Stimulated activated naive CD8-positive, alpha-beta T cell treated with anti-CD3 and anti-CD28 coated beads, Interleukin-15, amount 100 ng/mL, for 72 hours (primary cell): ENCODE data around the gene ATP6AP2.

Experiments used
- ATAC-seq: fragments of 150-1000 bp; cut with Tn5 transposase; 2 replicates; pipeline ENCODE4 v1.10.0; 2021; ENCODE audit warnings: mild to moderate bottlenecking, moderate library complexity
- DNase-seq, 2 donors: peaks; one replicate each; pipeline ENCODE4 v3.0.0; 2021 to 2022
- H3K27ac Mint-ChIP-seq, 2 donors: one replicate each; pipeline ENCODE4 v1.8.0; 2022; ENCODE audit warnings: mild to moderate bottlenecking in 2 of 2, mixed read lengths in 2 of 2, moderate library complexity in 2 of 2
- H3K27me3 Mint-ChIP-seq: one replicate; pipeline ENCODE4 v1.8.0; 2022; ENCODE audit warnings: mixed read lengths
- H3K4me1 Mint-ChIP-seq: one replicate; pipeline ENCODE4 v1.8.0; 2022; ENCODE audit warnings: mild to moderate bottlenecking, mixed read lengths
- H3K4me3 Mint-ChIP-seq, 2 donors: one replicate each; pipeline ENCODE4 v1.8.0; 2022; ENCODE audit warnings: mild to moderate bottlenecking in 2 of 2, mixed read lengths in 2 of 2, moderate library complexity in 1 of 2
- H3K9me3 Mint-ChIP-seq, 2 donors: one replicate each; pipeline ENCODE4 v1.8.0; 2022; ENCODE audit warnings: mixed read lengths in 2 of 2

The ATP6AP2 gene

GRCh38 chrX:40580537-40581335 is at the start of gene ATP6AP2:
Gene ATP6AP2, plus strand, starts transcription at chrX:40580970. Its CDS starts 96 bp downstream, at chrX:40581066.
- H3K27me3 Mint-ChIP-seq, result no peaks in the 10 kb centered on the region
- DNase-seq (peak; percentile 82 to 92), ATAC-seq (peak; percentile 98)
- peak within 1 kb of the TSS; percentile 95 to 99 for H3K4me3 Mint-ChIP-seq
- peak within 1 kb of the TSS; percentile 96 to 99 for H3K27ac Mint-ChIP-seq
- H3K4me1 Mint-ChIP-seq, result peaks cover 42% of the 10 kb centered on the region
- no peaks in the 10 kb centered on the region for H3K9me3 Mint-ChIP-seq

GRCh38 chrX:40531056-40531826 is 49.5 kb upstream of the ATP6AP2 start:
- DNase-seq (no peak), ATAC-seq (no peak)
- Mint-ChIP-seq H3K4me3 (no peak overlapping the region), H3K27ac (no peak overlapping the region), H3K4me1 (no peaks in the 10 kb centered on the region), H3K9me3 (no peaks in the 10 kb centered on the region), H3K27me3 (no peaks in the 10 kb centered on the region)

- no peak for ATAC-seq
- no peaks in the 10 kb centered on the region for H3K9me3 Mint-ChIP-seq
- H3K27me3 Mint-ChIP-seq, result peaks cover 13% of the 10 kb centered on the region
- H3K27ac Mint-ChIP-seq, result no peak overlapping the region
- H3K4me3 Mint-ChIP-seq, result no peak overlapping the region
- DNase-seq, result no peak
- H3K4me1 Mint-ChIP-seq, result peaks cover 25% of the 10 kb centered on the region
Measured at GRCh38 chrX:40537310-40537709, 43.5 kb upstream of the ATP6AP2 start.

DNA sequence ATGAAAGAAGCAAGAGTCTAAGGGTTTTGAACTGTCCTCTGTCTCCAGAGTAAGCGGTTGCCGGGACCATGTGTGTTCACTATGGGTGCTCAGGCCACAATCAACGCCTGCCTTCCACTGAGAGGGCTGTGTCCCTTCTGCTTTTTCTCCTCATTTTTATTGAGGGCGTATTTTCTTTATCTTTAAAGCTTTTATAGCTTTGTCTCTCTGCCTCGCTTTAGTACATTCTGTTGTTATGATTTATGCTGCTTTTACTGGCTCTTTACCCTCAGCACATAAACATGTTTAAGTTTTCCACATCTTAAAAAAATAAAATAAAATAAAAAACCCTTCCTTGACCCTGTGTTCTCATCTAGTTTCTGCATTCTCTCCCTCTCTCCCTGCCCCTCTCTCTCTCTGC is 42.4 kb upstream of the ATP6AP2 start:
- peaks cover 13% of the 10 kb centered on the region for H3K27me3 Mint-ChIP-seq
- H3K4me3 Mint-ChIP-seq, result no peak overlapping the region
- no peaks in the 10 kb centered on the region for H3K9me3 Mint-ChIP-seq
- ATAC-seq, result no peak
- H3K27ac Mint-ChIP-seq, result peak overlapping the region in 1 of 2 donors; percentile 61
- no peak for DNase-seq
- H3K4me1 Mint-ChIP-seq, result peaks cover 25% of the 10 kb centered on the region

DNA sequence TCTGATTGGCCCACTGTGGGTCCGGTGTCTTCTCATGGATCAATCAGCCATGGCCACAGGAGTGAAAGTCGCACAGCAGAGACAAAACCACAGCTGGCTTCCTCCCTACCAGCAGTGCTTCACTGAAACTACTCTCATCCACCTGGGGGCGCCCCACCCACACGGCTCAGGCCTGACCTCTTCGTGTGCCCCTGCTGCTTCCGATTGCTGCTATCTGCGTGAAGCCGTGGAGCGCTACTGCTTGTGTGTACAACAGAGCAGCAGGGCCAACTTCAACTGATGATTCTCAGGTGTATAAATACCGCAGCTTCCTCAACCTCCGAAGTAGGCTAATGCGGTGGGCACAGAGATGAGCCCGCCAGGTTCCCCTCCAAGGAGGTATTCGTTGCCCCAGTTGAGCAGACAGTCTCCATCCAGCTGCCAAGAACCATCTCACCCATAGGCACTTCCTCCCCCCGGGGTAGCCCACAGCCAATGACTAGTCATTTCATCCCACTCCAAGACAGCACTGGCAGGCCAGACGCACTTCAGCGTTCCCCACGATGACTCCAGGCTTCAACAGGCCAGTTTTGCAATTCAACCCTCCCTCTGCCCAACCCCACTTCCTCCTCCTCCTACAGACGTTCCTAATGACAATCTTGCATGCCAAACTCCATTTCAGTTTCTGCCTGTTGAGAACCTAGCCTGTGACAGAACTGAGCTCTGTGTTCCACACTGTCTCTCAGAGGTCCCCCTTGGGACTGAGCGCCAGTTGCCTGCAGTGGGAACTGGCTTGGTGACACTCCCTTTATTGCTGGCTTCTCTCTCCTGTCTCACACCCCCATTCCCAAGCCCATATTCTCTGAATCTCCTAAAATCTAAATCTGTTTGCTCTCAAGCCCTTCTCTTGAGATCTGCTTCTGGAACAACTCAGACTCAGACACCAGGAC is 41.3 kb upstream of the ATP6AP2 start:
- peaks cover 13% of the 10 kb centered on the region for H3K27me3 Mint-ChIP-seq
- H3K4me3 Mint-ChIP-seq, result peak overlapping the region; percentile 68 to 71
- H3K4me1 Mint-ChIP-seq, result peaks cover 25% of the 10 kb centered on the region
- no peaks in the 10 kb centered on the region for H3K9me3 Mint-ChIP-seq
- ATAC-seq, result peak; percentile 96
- DNase-seq, result peak; percentile 65 to 79
- H3K27ac Mint-ChIP-seq, result peak overlapping the region in 1 of 2 donors; percentile 66

DNA sequence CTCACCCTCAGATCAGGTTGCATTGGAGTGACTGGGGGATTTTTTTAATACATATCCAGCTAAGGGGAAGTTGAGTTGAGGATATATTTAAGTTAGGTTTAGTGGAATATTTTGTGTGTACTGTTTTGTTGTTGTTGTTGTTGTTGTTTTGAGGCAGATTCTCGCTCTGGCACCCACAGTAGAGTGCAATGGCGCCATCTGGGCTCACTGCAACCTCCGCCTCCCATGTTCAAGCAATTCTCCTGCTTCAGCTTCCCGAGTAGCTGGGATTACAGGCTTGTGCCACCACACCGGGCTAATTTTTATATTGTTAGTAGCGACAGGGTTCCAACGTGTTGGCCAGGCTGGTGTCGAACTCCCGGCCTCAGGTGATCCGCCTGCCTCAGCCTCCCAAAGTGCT is 38.6 kb upstream of the ATP6AP2 start:
- H3K4me3 Mint-ChIP-seq, result no peak overlapping the region
- H3K27me3 Mint-ChIP-seq, result peaks cover 13% of the 10 kb centered on the region
- H3K4me1 Mint-ChIP-seq, result peaks cover 25% of the 10 kb centered on the region
- no peaks in the 10 kb centered on the region for H3K9me3 Mint-ChIP-seq
- ATAC-seq, result no peak
- peak overlapping the region in 1 of 2 donors; percentile 42 for H3K27ac Mint-ChIP-seq
- DNase-seq, result no peak

- no peak overlapping the region for H3K4me3 Mint-ChIP-seq
- ATAC-seq, result no peak
- H3K4me1 Mint-ChIP-seq, result peaks cover 23% of the 10 kb centered on the region
- no peak for DNase-seq
- peaks cover 11% of the 10 kb centered on the region for H3K27me3 Mint-ChIP-seq
- H3K27ac Mint-ChIP-seq, result no peak overlapping the region
- H3K9me3 Mint-ChIP-seq, result no peaks in the 10 kb centered on the region
Measured at GRCh38 chrX:40542972-40543371, 37.8 kb upstream of the ATP6AP2 start.

GRCh38 chrX:40543661-40544328 is 37.0 kb upstream of the ATP6AP2 start:
- Mint-ChIP-seq H3K27me3 (peaks cover 5% of the 10 kb centered on the region), H3K4me1 (peaks cover 16% of the 10 kb centered on the region), H3K27ac (peak overlapping the region in 1 of 2 donors; percentile 81), H3K4me3 (peak overlapping the region in 1 of 2 donors; percentile 61), H3K9me3 (no peaks in the 10 kb centered on the region)
- ATAC-seq (no peak), DNase-seq (peak in 1 of 2 donors; percentile 3)

DNA sequence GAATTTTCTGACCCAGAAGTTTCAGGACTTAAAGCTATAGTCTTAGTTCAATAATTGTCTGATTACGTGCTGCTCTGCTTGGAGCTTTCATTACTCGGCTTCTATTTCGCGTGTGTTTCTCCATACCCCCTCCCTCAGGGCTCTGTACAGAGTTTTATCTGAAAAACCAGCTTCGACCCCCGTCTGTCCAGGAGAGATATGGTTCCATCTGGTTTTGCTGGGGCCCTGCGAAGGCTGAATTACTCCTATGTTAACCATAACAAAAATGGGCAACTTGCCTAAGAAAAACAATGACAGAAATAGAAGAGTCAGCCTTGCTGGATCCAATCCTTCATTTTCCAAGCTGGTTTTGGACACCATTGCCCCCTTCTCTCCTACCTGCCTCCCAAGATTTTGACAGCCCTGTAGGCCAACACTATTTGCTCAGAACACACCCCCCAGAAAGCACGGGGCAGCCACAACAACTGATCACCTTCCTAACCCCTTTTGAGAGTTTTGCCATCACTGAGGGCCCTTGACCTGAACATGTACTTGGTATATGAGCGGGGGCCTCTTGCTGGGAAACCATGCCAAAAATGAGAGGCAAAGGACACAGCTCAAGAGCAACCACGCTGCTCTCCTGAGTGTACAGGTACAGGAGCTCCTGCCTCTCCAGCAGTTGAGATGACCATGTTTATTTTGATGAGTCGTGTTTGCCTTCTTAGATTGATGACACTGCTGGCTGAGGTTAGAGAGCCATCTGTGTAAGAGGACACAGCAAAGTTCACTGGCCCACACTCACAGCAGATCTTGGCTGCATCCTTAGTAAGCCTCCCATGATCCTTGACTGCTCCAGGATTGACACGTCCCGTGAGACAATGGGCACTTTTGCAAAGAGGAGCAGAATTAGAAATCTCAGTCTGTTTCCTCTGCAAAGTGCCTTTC is 36.2 kb upstream of the ATP6AP2 start:
- Mint-ChIP-seq H3K4me3 (no peak overlapping the region), H3K27ac (no peak overlapping the region), H3K27me3 (no peaks in the 10 kb centered on the region), H3K4me1 (peaks cover 8% of the 10 kb centered on the region), H3K9me3 (no peaks in the 10 kb centered on the region)
- DNase-seq (no peak), ATAC-seq (no peak)

- Mint-ChIP-seq H3K27me3 (no peaks in the 10 kb centered on the region), H3K27ac (no peak overlapping the region)
Measured at GRCh38 chrX:40546870-40547269, 33.9 kb upstream of the ATP6AP2 start.

DNA sequence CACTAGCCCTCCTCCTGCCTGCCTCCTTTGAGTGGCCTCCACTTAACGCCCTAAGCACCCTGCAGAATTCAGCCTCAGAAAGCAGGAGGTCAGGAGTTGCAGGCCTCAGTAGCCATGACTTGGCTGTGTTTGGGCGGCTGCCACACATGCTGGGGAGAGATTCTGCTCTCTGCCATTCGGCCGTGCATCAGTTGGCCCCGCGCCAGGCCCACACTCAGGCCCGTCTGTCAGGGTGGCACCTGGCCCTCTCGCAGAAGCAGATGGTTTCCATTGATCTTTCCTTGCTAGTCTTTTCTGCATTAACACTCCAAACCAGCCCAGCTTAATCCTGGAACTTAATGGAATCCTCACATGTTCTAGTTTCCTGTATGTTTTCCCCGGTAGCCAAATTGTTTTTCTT is 30.7 kb upstream of the ATP6AP2 start:
- no peaks in the 10 kb centered on the region for H3K27me3 Mint-ChIP-seq
- ATAC-seq (no peak), DNase-seq (no peak)
- H3K9me3 Mint-ChIP-seq, result no peaks in the 10 kb centered on the region
- no peaks in the 10 kb centered on the region for H3K4me1 Mint-ChIP-seq
- no peak overlapping the region for H3K4me3 Mint-ChIP-seq
- no peak overlapping the region for H3K27ac Mint-ChIP-seq

More at GRCh38 chrX:40546870-40547269, 33.9 kb upstream of the ATP6AP2 start:
- DNase-seq, result no peak
- Mint-ChIP-seq H3K4me3 (no peak overlapping the region), H3K4me1 (no peaks in the 10 kb centered on the region), H3K9me3 (no peaks in the 10 kb centered on the region)
- no peak for ATAC-seq

DNA sequence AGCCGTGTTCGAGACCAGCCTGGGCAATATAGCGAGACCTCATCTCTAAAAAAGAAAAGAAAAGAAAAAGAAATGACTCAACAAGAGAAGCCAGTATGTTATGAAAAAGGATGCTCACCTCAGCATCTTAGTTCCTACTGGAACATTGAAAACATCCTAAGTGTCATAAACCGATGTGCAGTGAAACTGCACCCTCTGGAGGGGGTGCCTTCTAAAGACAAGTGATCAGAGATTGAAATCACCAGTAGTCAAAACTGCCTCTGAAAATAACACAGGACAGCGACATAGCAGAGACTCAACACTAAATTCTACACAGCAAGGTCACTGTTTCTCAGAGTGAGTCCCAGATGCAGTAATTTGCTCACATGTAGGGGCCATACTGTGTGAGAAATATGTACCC is 28.0 kb upstream of the ATP6AP2 start:
- Mint-ChIP-seq H3K27ac (no peak overlapping the region), H3K27me3 (no peaks in the 10 kb centered on the region), H3K9me3 (no peaks in the 10 kb centered on the region), H3K4me1 (no peaks in the 10 kb centered on the region), H3K4me3 (no peak overlapping the region)
- ATAC-seq (no peak), DNase-seq (no peak)

DNA sequence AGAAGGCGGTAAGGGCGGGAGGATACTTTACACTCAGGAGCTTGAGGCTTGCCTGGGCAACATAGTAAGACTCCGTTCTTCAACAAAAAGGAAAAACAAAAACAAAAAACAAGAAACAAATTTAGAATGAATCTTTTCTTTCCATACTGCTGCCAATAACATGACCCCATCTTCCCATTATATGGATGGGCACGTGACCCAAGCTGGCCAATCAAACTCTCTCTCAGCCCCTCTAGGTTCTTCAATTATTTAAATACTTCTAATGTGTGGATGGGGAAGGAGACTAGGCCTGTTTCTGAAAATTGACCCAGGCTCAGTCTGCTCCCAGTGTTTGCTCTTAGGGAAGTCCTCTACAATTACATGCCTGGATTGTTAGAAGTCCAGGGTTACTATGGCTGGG is 22.2 kb upstream of the ATP6AP2 start:
- H3K4me3 Mint-ChIP-seq, result no peak overlapping the region

GRCh38 chrX:40563784-40564183 is 17.0 kb upstream of the ATP6AP2 start:
- H3K4me3 Mint-ChIP-seq, result no peak overlapping the region
- DNase-seq (no peak), ATAC-seq (no peak)
- no peak overlapping the region for H3K27ac Mint-ChIP-seq
- no peaks in the 10 kb centered on the region for H3K27me3 Mint-ChIP-seq
- H3K4me1 Mint-ChIP-seq, result peaks cover 6% of the 10 kb centered on the region
- H3K9me3 Mint-ChIP-seq, result no peaks in the 10 kb centered on the region

More for the DNA sequence above, 22.2 kb upstream of the ATP6AP2 start:
- Mint-ChIP-seq H3K4me1 (peaks cover 6% of the 10 kb centered on the region), H3K27me3 (no peaks in the 10 kb centered on the region), H3K27ac (no peak overlapping the region), H3K9me3 (no peaks in the 10 kb centered on the region)
- no peak for ATAC-seq
- DNase-seq, result no peak
